Activated naive CD4-positive, alpha-beta T cell treated with anti-CD3 and anti-CD28 coated beads for 36 hours (primary cell): ENCODE measurements around the gene HDAC8. TPM values are rescaled to one million over a fixed set of nuclear protein-coding genes. Genes with fewer than 3 reads are reported as not detected.
"Not testable (repeated sequence)": the region's sequence is repeated elsewhere in the genome, so short reads cannot be mapped to it uniquely, and the experiment has no call there.

ENCODE experiments used
- CTCF ChIA-PET: fragments of 350-600 bp; sonication (Branson Sonifier 250); formaldehyde crosslinking; loops from one replicate; lab custom pipeline; 2021; ENCODE audit warnings: antibody characterized with exemption; lab: Charles Lee
- DNase-seq: peaks from one replicate; pipeline ENCODE4 v3.0.0-alpha.2; 2020
- H3K27ac Mint-ChIP-seq: one replicate; pipeline ENCODE4 v1.8.0; 2021; ENCODE audit warnings: mild to moderate bottlenecking, mixed read lengths
- H3K27me3 Mint-ChIP-seq: one replicate; pipeline ENCODE4 v1.8.0; 2021; ENCODE audit warnings: low read depth, mixed read lengths
- H3K36me3 Mint-ChIP-seq: one replicate; pipeline ENCODE4 v1.8.0; 2021; ENCODE audit warnings: low read depth, mixed read lengths
- H3K4me1 Mint-ChIP-seq: one replicate; pipeline ENCODE4 v1.8.0; 2021; ENCODE audit warnings: low read depth, mixed read lengths
- H3K4me3 Mint-ChIP-seq: one replicate; pipeline ENCODE4 v1.8.0; 2021; ENCODE audit warnings: mild to moderate bottlenecking, moderate library complexity, mixed read lengths
- H3K9me3 Mint-ChIP-seq: one replicate; pipeline ENCODE4 v1.8.0; 2021; ENCODE audit warnings: mixed read lengths
- intact Hi-C: fragments of 100-400 bp; cut with micrococcal nuclease; formaldehyde crosslinking; loops from one replicate; pipeline ENCODE4 v1.15.1; 2023
- total RNA-seq, 2 experiments: library from RNA; stranded (reverse); gene quantifications; one replicate each; pipeline ENCODE4 v1.2.3, GENCODE V29; 2021

The HDAC8 gene
- total RNA-seq, 2 experiments from 2014 or later = 14.8 to 16.8 TPM

GRCh38 chrX:72358313-72358712, 214.3 kb downstream of the HDAC8 start:
- CTCF ChIA-PET = no interaction called here
- no peaks in the 10 kb centered on the region for H3K36me3 Mint-ChIP-seq
- H3K27ac Mint-ChIP-seq = no peak overlapping the region
- no peak for DNase-seq
- H3K4me1 Mint-ChIP-seq = no peaks in the 10 kb centered on the region
- no peaks in the 10 kb centered on the region for H3K27me3 Mint-ChIP-seq
- H3K4me3 Mint-ChIP-seq = no peak overlapping the region
- intact Hi-C loops = no loop called here
- H3K9me3 Mint-ChIP-seq = no peaks in the 10 kb centered on the region

- Mint-ChIP-seq H3K27ac (no peak overlapping the region), H3K4me1 (peaks cover 14% of the 10 kb centered on the region), H3K27me3 (no peaks in the 10 kb centered on the region), H3K9me3 (no peaks in the 10 kb centered on the region), H3K4me3 (no peak overlapping the region), H3K36me3 (peaks cover 13% of the 10 kb centered on the region)
- CTCF ChIA-PET = no interaction called here
- no peak for DNase-seq
- intact Hi-C loops = no loop called here
These were observed 219.9 kb downstream of the HDAC8 start for GRCh38 chrX:72352786-72353185.

GRCh38 chrX:72351606-72352334, 220.9 kb downstream of the HDAC8 start:
- H3K4me1 Mint-ChIP-seq = peaks cover 14% of the 10 kb centered on the region
- peaks cover 13% of the 10 kb centered on the region for H3K36me3 Mint-ChIP-seq
- DNase-seq = no peak
- H3K9me3 Mint-ChIP-seq = no peaks in the 10 kb centered on the region
- H3K27me3 Mint-ChIP-seq = no peaks in the 10 kb centered on the region
- intact Hi-C loops = no loop called here
- CTCF ChIA-PET = no interaction called here
- H3K27ac Mint-ChIP-seq = no peak overlapping the region
- no peak overlapping the region for H3K4me3 Mint-ChIP-seq

GRCh38 chrX:72349190-72349589, 223.5 kb downstream of the HDAC8 start:
- Mint-ChIP-seq H3K4me3 (no peak overlapping the region), H3K9me3 (no peaks in the 10 kb centered on the region), H3K27me3 (no peaks in the 10 kb centered on the region), H3K4me1 (peaks cover 14% of the 10 kb centered on the region), H3K36me3 (peaks cover 13% of the 10 kb centered on the region), H3K27ac (no peak overlapping the region)
- CTCF ChIA-PET = no interaction called here
- peak; percentile 41 for DNase-seq
- intact Hi-C loops = loop anchor here (2.0 kb wide), 2 partner anchors 42 to 272 kb away; no protein-coding TSS in a partner anchor

GRCh38 chrX:72348247-72348979, 224.2 kb downstream of the HDAC8 start:
- Mint-ChIP-seq H3K36me3 (peaks cover 13% of the 10 kb centered on the region), H3K4me3 (no peak overlapping the region), H3K27ac (no peak overlapping the region), H3K9me3 (no peaks in the 10 kb centered on the region), H3K27me3 (no peaks in the 10 kb centered on the region), H3K4me1 (peaks cover 14% of the 10 kb centered on the region)
- DNase-seq = peak; percentile 21
- CTCF ChIA-PET = no interaction called here
- intact Hi-C loops = loop anchor here (2.0 kb wide), 2 partner anchors 42 to 272 kb away; no protein-coding TSS in a partner anchor

- no peak for DNase-seq
- H3K27me3 Mint-ChIP-seq = no peaks in the 10 kb centered on the region
- H3K9me3 Mint-ChIP-seq = no peaks in the 10 kb centered on the region
- intact Hi-C loops = no loop called here
- H3K4me3 Mint-ChIP-seq = no peak overlapping the region
- no peak overlapping the region for H3K27ac Mint-ChIP-seq
- peaks cover 13% of the 10 kb centered on the region for H3K36me3 Mint-ChIP-seq
- CTCF ChIA-PET = no interaction called here
- peaks cover 14% of the 10 kb centered on the region for H3K4me1 Mint-ChIP-seq
These were observed 225.3 kb downstream of the HDAC8 start for GRCh38 chrX:72347366-72347765.

- peaks cover 10% of the 10 kb centered on the region for H3K36me3 Mint-ChIP-seq
- H3K9me3 Mint-ChIP-seq = no peaks in the 10 kb centered on the region
- no peaks in the 10 kb centered on the region for H3K27me3 Mint-ChIP-seq
- no peak for DNase-seq
- CTCF ChIA-PET = no interaction called here
- intact Hi-C loops = no loop called here
- peaks cover 14% of the 10 kb centered on the region for H3K4me1 Mint-ChIP-seq
- no peak overlapping the region for H3K4me3 Mint-ChIP-seq
- no peak overlapping the region for H3K27ac Mint-ChIP-seq
These were observed 226.2 kb downstream of the HDAC8 start for GRCh38 chrX:72346302-72346949.

GRCh38 chrX:72340626-72341025, 232.0 kb downstream of the HDAC8 start:
- Mint-ChIP-seq H3K36me3 (no peaks in the 10 kb centered on the region), H3K4me3 (no peak overlapping the region), H3K27ac (no peak overlapping the region), H3K9me3 (no peaks in the 10 kb centered on the region), H3K4me1 (no peaks in the 10 kb centered on the region), H3K27me3 (no peaks in the 10 kb centered on the region)
- DNase-seq = no peak
- CTCF ChIA-PET = no interaction called here
- intact Hi-C loops = no loop called here

- no peak overlapping the region for H3K27ac Mint-ChIP-seq
- no peaks in the 10 kb centered on the region for H3K36me3 Mint-ChIP-seq
- no peak overlapping the region for H3K4me3 Mint-ChIP-seq
- DNase-seq = no peak
- intact Hi-C loops = no loop called here
- no peaks in the 10 kb centered on the region for H3K4me1 Mint-ChIP-seq
- no peaks in the 10 kb centered on the region for H3K9me3 Mint-ChIP-seq
- no peaks in the 10 kb centered on the region for H3K27me3 Mint-ChIP-seq
- CTCF ChIA-PET = no interaction called here
These were observed 232.6 kb downstream of the HDAC8 start for GRCh38 chrX:72340041-72340440.

GRCh38 chrX:72330131-72330530, 242.5 kb downstream of the HDAC8 start:
- no peaks in the 10 kb centered on the region for H3K4me1 Mint-ChIP-seq
- intact Hi-C loops = no loop called here
- DNase-seq = no peak
- no peak overlapping the region for H3K27ac Mint-ChIP-seq
- CTCF ChIA-PET = no interaction called here
- H3K9me3 Mint-ChIP-seq = no peaks in the 10 kb centered on the region
- H3K36me3 Mint-ChIP-seq = peaks cover 3% of the 10 kb centered on the region
- H3K4me3 Mint-ChIP-seq = no peak overlapping the region
- no peaks in the 10 kb centered on the region for H3K27me3 Mint-ChIP-seq

GRCh38 chrX:72326605-72327300, 245.9 kb downstream of the HDAC8 start:
- CTCF ChIA-PET = no interaction called here
- intact Hi-C loops = no loop called here
- Mint-ChIP-seq H3K36me3 (peaks cover 3% of the 10 kb centered on the region), H3K9me3 (no peaks in the 10 kb centered on the region), H3K27me3 (no peaks in the 10 kb centered on the region), H3K4me1 (no peaks in the 10 kb centered on the region), H3K27ac (no peak overlapping the region), H3K4me3 (no peak overlapping the region)
- no peak for DNase-seq

GRCh38 chrX:72319651-72320050, 253.0 kb downstream of the HDAC8 start:
- DNase-seq, H3K36me3 Mint-ChIP-seq, CTCF ChIA-PET, H3K27ac Mint-ChIP-seq, H3K27me3 Mint-ChIP-seq, H3K9me3 Mint-ChIP-seq, intact Hi-C loops, H3K4me1 Mint-ChIP-seq, H3K4me3 Mint-ChIP-seq: not testable (repeated sequence)
